Endothelial cell (in vitro differentiated cells): ENCODE results near the gene ABHD17C. TPM values are rescaled to one million over a fixed set of nuclear protein-coding genes. Genes with fewer than 3 reads are reported as not detected.

ENCODE experiments used
- DNase-seq: peaks from one replicate; pipeline ENCODE4 v3.0.0; 2021; ENCODE audit warnings: low spot score
- H3K27ac Mint-ChIP-seq: one replicate; pipeline ENCODE4 v1.8.0; 2021; ENCODE audit warnings: mixed read lengths, inconsistent platforms; ENCODE audit not compliant: unreplicated experiment
- H3K27me3 Mint-ChIP-seq: one replicate; pipeline ENCODE4 v1.8.0; 2021; ENCODE audit warnings: mild to moderate bottlenecking, moderate library complexity, mixed read lengths, inconsistent platforms; ENCODE audit not compliant: unreplicated experiment
- H3K36me3 Mint-ChIP-seq: one replicate; pipeline ENCODE4 v1.8.0; 2021; ENCODE audit warnings: mild to moderate bottlenecking, low read depth, mixed read lengths, inconsistent platforms; ENCODE audit not compliant: unreplicated experiment
- H3K4me1 Mint-ChIP-seq: one replicate; pipeline ENCODE4 v1.8.0; 2021; ENCODE audit warnings: mild to moderate bottlenecking, mixed read lengths, inconsistent platforms; ENCODE audit not compliant: unreplicated experiment
- H3K4me3 Mint-ChIP-seq: one replicate; pipeline ENCODE4 v1.8.0; 2021; ENCODE audit warnings: mild to moderate bottlenecking, mixed read lengths, inconsistent platforms; ENCODE audit not compliant: unreplicated experiment
- H3K9me3 Mint-ChIP-seq: one replicate; pipeline ENCODE4 v1.8.0; 2021; ENCODE audit warnings: mixed read lengths, inconsistent platforms; ENCODE audit not compliant: unreplicated experiment
- total RNA-seq: library from RNA; stranded (reverse); fragmentation: NEBNext Ultra II Directional; extraction: Animal tissue kit (Norgen Biotek cat#: 25700); gene quantifications from one replicate; pipeline ENCODE4 v1.2.1, GENCODE V29; 2021; ENCODE audit not compliant: unreplicated experiment
- TF ChIP-seq, protein P1 (sequence below): fragments of 200-600 bp; sonication (generic); IDR thresholded peaks from one replicate; pipeline ENCODE4 v1.5.0; 2021; ENCODE audit warnings: antibody characterized with exemption; ENCODE audit not compliant: unreplicated experiment

ABHD17C gene
- total RNA-seq, 1 donor from 2014 or later: 3.3 TPM

DNA sequence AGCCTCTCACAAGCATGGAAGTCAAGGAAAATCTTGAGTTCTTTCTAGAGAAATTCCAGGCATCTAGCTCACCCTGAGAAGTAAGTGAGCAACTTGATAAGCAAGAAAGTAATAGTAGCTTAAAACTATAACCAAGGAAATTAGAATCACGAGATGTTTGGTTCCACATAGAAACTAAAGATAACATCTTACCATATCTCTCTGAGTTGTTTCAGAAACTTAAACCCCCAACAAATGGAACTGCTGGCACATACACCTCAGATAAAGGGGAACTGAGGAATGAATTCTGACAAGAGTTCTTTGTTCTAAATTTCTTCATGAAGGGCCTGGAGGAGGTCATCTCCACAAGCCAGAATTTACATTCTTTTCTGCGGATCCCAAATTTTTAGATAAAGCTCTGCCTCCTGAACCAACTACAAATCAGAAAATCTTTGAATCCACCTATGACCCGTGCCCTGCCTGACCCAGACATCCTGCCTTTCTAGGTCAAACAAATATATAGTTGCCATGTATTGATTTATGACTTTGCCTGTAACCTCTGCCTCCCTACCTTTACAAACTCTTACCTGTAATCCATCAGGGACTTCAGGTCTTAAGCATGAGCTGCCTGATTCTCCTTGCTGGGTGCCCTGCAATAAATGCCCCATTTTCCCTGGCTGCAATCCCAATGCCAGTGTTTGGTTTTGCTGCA lies 26.4 kb upstream of the ABHD17C start:
- Mint-ChIP-seq H3K4me1 (no peaks in the 10 kb centered on the region), H3K27me3 (no peaks in the 10 kb centered on the region), H3K36me3 (no peaks in the 10 kb centered on the region), H3K9me3 (no peaks in the 10 kb centered on the region), H3K27ac (no peak overlapping the region), H3K4me3 (no peak overlapping the region)
- TF ChIP-seq, protein P1, sequence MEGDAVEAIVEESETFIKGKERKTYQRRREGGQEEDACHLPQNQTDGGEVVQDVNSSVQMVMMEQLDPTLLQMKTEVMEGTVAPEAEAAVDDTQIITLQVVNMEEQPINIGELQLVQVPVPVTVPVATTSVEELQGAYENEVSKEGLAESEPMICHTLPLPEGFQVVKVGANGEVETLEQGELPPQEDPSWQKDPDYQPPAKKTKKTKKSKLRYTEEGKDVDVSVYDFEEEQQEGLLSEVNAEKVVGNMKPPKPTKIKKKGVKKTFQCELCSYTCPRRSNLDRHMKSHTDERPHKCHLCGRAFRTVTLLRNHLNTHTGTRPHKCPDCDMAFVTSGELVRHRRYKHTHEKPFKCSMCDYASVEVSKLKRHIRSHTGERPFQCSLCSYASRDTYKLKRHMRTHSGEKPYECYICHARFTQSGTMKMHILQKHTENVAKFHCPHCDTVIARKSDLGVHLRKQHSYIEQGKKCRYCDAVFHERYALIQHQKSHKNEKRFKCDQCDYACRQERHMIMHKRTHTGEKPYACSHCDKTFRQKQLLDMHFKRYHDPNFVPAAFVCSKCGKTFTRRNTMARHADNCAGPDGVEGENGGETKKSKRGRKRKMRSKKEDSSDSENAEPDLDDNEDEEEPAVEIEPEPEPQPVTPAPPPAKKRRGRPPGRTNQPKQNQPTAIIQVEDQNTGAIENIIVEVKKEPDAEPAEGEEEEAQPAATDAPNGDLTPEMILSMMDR: no peak
- DNase-seq: no peak

DNA sequence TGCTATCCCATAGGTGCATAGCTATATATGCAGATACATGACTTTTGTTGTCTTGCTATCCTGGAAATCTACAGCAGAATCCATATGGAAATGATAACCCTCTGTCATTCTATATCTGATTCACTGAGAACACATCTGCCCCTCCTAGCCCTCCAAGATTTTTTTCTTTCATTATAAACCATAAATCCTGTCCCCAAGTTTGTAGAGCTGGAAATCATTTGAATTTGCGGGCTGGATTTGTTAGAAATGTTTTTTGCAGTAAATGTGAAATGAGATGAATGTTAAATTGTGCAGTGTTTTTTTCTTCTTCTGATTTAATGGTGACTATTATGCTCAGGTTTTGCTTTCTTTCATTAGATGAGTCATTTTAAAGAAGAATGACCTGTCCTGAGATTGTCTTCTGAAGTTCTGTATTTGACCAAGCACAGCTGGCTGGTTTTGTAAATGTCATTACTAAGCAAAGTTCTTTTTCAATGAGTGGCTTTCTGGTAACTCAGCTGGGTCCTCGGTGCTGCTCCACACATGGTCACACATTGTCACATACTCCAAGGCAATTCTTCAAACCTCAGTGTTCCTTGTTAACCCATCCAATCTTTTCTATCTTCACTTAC lies 25.3 kb upstream of the ABHD17C start:
- no peak for DNase-seq
- no peaks in the 10 kb centered on the region for H3K27me3 Mint-ChIP-seq
- no peak overlapping the region for H3K4me3 Mint-ChIP-seq
- H3K36me3 Mint-ChIP-seq: no peaks in the 10 kb centered on the region
- TF ChIP-seq, protein P1: no peak
- no peaks in the 10 kb centered on the region for H3K9me3 Mint-ChIP-seq
- H3K27ac Mint-ChIP-seq: no peak overlapping the region
- H3K4me1 Mint-ChIP-seq: no peaks in the 10 kb centered on the region

DNA sequence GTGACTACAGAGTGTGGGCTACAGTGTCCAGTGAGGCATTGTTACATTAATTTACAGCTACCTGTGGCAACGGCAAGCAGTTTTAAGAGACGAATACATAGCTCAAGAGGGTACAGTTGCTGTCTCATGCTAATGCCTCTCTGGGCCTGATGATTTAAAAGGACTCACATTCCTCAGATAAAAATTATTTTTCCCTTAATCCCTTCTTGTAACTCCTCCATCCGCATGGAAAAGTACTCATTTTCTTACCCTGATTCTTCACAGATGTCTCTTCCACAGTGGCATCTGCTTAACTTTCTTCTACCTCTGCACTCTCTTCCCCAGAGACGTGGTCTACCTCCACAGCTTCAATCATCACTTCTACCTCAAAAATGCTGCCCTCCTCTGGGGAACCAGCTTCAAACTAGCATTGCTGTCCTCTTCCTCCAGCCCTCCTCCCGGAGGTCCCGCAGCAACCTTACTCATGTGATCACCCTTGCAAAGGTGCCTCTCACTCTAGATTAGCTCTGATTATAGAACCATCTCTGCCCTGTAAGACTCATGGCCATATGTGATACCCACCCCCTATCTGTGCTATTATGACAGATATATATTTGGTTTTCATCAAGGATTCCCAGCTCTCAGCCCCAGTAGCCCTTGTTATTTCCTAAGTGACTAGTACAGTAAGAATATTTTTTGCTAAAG lies 21.4 kb upstream of the ABHD17C start:
- no peak for DNase-seq
- Mint-ChIP-seq H3K27ac (no peak overlapping the region), H3K9me3 (no peaks in the 10 kb centered on the region), H3K36me3 (no peaks in the 10 kb centered on the region), H3K4me1 (no peaks in the 10 kb centered on the region), H3K4me3 (no peak overlapping the region), H3K27me3 (no peaks in the 10 kb centered on the region)
- TF ChIP-seq, protein P1: no peak

DNA sequence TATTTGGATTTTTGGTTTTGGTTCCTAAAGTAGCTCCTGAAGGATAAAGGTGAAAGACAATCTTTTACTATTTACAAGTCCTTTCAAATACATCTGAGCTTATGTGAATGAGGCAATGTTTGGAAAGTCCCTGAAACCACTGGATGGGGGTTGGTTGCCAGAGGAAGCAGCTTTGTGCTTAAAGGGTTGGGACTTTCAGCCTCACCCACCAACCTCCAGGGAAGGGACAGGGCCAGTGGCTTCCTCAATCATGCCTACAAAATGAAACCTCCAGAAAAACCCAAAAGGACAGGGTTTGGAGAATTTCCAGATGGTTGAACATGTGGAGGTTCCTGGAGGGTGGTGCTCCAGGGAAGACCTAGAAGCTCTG lies 20.9 kb upstream of the ABHD17C start:
- Mint-ChIP-seq H3K27me3 (no peaks in the 10 kb centered on the region), H3K9me3 (no peaks in the 10 kb centered on the region), H3K4me3 (no peak overlapping the region), H3K4me1 (no peaks in the 10 kb centered on the region), H3K36me3 (no peaks in the 10 kb centered on the region), H3K27ac (no peak overlapping the region)
- TF ChIP-seq, protein P1: no peak
- DNase-seq: no peak

DNA sequence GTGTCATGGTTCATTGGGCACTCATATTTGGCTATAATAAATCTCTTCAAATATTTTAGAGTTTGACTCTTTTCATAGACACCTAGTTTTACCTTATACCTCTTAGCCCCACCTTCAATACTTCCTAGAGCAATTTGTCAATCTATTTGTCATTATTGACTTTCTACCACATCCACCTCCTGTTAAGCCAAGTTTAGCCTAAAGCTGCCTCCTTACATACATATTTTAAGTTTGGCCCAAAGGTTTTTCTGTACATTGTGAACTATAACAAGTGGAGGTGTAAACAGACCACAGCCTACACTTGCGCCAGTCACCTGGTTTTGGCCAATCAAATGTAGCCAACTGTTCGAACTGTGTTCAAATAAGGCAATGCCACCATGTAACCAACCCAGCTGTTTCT lies 18.1 kb upstream of the ABHD17C start:
- no peaks in the 10 kb centered on the region for H3K9me3 Mint-ChIP-seq
- H3K4me1 Mint-ChIP-seq: peaks cover 5% of the 10 kb centered on the region
- no peak overlapping the region for H3K4me3 Mint-ChIP-seq
- DNase-seq: no peak
- no peak overlapping the region for H3K27ac Mint-ChIP-seq
- H3K27me3 Mint-ChIP-seq: no peaks in the 10 kb centered on the region
- TF ChIP-seq, protein P1: no peak
- no peaks in the 10 kb centered on the region for H3K36me3 Mint-ChIP-seq
